K562 (cell line): ENCODE data around the gene TOR1A. TPM values are rescaled to one million over a fixed set of nuclear protein-coding genes. Genes with fewer than 3 reads are reported as not detected.

ENCODE experiments used
- AFF4 ChIP-seq: sonication (generic); formaldehyde crosslinking; IDR thresholded peaks from 2 replicates; pipeline ENCODE4 v1.8.0; 2023; ENCODE audit warnings: mild to moderate bottlenecking, missing genetic modification reagents
- CXXC5 ChIP-seq: fragments of 250-450 bp; sonication (Bioruptor Pico); IDR thresholded peaks from 2 replicates; pipeline ENCODE4 v1.8.0; 2022; ENCODE audit warnings: inconsistent platforms, mild to moderate bottlenecking, moderate library complexity
- FIP1L1 ChIP-seq: fragments of 200-400 bp; formaldehyde crosslinking; IDR thresholded peaks from 2 replicates; pipeline ENCODE4 v1.6.1; 2018; ENCODE audit warnings: mild to moderate bottlenecking, low read depth, low read length; ENCODE audit not compliant: poor library complexity, severe bottlenecking
- HOXB6 ChIP-seq: fragments of 250-450 bp; sonication (Bioruptor Pico); IDR thresholded peaks from 2 replicates; pipeline ENCODE4 v1.5.1; 2022; ENCODE audit warnings: mild to moderate bottlenecking, borderline replicate concordance
- IFI16 ChIP-seq: fragments of 250-450 bp; sonication (Bioruptor Pico); IDR thresholded peaks from 2 replicates; pipeline ENCODE4 v2.1.2; 2022; ENCODE audit warnings: mild to moderate bottlenecking, inconsistent platforms
- KHSRP ChIP-seq: fragments of 450-650 bp; IDR thresholded peaks from 2 replicates; pipeline ENCODE4 v1.6.1; 2017
- KLF13 ChIP-seq: fragments of 450-650 bp; IDR thresholded peaks from 2 replicates; pipeline ENCODE4 v1.6.1; 2016; ENCODE audit warnings: missing genetic modification characterization, low read depth, mild to moderate bottlenecking, missing compliant biosample characterization, moderate library complexity, borderline replicate concordance
- NBN ChIP-seq: fragments of 450-650 bp; IDR thresholded peaks from 2 replicates; pipeline ENCODE4 v1.6.1; 2016; ENCODE audit warnings: low read depth, mild to moderate bottlenecking
- NCOA6 ChIP-seq: fragments of 450-650 bp; IDR thresholded peaks from 2 replicates; pipeline ENCODE4 v1.6.1; 2017; ENCODE audit warnings: mild to moderate bottlenecking
- NFE2 ChIP-seq: IDR thresholded peaks from 2 replicates; pipeline ENCODE4 v1.6.1; 2014; ENCODE audit warnings: antibody characterized with exemption, low read depth
- NRF1 ChIP-seq, 2 experiments: fragments of 450-650 bp; IDR thresholded peaks in 1 of 2; conservative IDR thresholded peaks in 1 of 2; 2 replicates each; pipeline ENCODE4 v1.6.1; 2014; ENCODE audit warnings: mild to moderate bottlenecking in 2 of 2
- PYGO2 ChIP-seq: fragments of 450-650 bp; IDR thresholded peaks from 2 replicates; pipeline ENCODE4 v1.6.1; 2016; ENCODE audit warnings: mild to moderate bottlenecking, missing genetic modification characterization, moderate library complexity, missing compliant biosample characterization
- RCOR1 ChIP-seq, 2 experiments: IDR thresholded peaks; 2 replicates each; pipeline ENCODE4 v1.6.1; 2012; ENCODE audit warnings: low read depth in 2 of 2, low read length in 2 of 2, borderline replicate concordance in 1 of 2, improper control_type of control experiment in 1 of 2
- SRF ChIP-seq, 2 experiments: fragments of 250-450, 450-650 bp in 1 of 2; sonication (Bioruptor Pico) in 1 of 2; sonication (generic) in 1 of 2; formaldehyde crosslinking; IDR thresholded peaks; 2 replicates each; pipeline versions ENCODE4 v1.5.0 to v1.5.1; 2020 to 2022; ENCODE audit warnings: mild to moderate bottlenecking in 1 of 2, missing genetic modification reagents in 1 of 2
- TAF7 ChIP-seq: fragments of 450-650 bp; IDR thresholded peaks from 2 replicates; pipeline ENCODE4 v1.6.1; 2016; ENCODE audit warnings: missing genetic modification characterization, missing compliant biosample characterization
- TCF3 ChIP-seq: sonication (generic); formaldehyde crosslinking; IDR thresholded peaks from 2 replicates; pipeline ENCODE4 v1.4.0; 2020; ENCODE audit warnings: mild to moderate bottlenecking, missing genetic modification reagents
- ZFP36 ChIP-seq: fragments of 150-350 bp; IDR thresholded peaks from 2 replicates; pipeline ENCODE4 v1.6.1; 2018; ENCODE audit warnings: low read length, low read depth; ENCODE audit not compliant: partially characterized antibody
- ZNF431 ChIP-seq: sonication (generic); formaldehyde crosslinking; IDR thresholded peaks from 2 replicates; pipeline ENCODE4 v1.8.0; 2022; ENCODE audit warnings: mild to moderate bottlenecking, missing genetic modification reagents
- ZNF668 ChIP-seq: fragments of 250-450 bp; sonication (Bioruptor Pico); IDR thresholded peaks from 2 replicates; pipeline ENCODE4 v1.8.0; 2022; ENCODE audit warnings: mild to moderate bottlenecking, inconsistent platforms
- ZNF696 ChIP-seq: fragments of 250-450 bp; sonication (Bioruptor Pico); conservative IDR thresholded peaks from 2 replicates; pipeline ENCODE4 v1.4.0; 2020; ENCODE audit warnings: mild to moderate bottlenecking, moderate library complexity
- ZNF75A ChIP-seq: fragments of 450-650 bp; formaldehyde crosslinking; IDR thresholded peaks from 2 replicates; pipeline ENCODE4 v1.4.0; 2020; ENCODE audit warnings: mild to moderate bottlenecking
- ZNF77 ChIP-seq: fragments of 250-450 bp; sonication (Bioruptor Pico); IDR thresholded peaks from 2 replicates; pipeline ENCODE4 v1.5.0; 2020
- polyA plus RNA-seq, 8 experiments: library from polyadenylated mRNA; depleted of rRNA in 4 of 8; stranded (reverse) in 5 of 8; unstranded in 3 of 8; fragments of >200 nt; fragmentation: Nextera tagmentation in 2 of 8; fragmentation: Illumina TruSeq in 1 of 8; extraction: Ambion mirVana in 2 of 8; extraction: Trizol in 1 of 8; gene quantifications; 2 replicates each; pipeline versions ENCODE4 v1.2.1 to v1.2.3, GENCODE V29; 2011 to 2014; ENCODE audit warnings: inconsistent platforms in 1 of 8, missing spikeins in 1 of 8
- total RNA-seq, 7 experiments: library from RNA; depleted of rRNA in 6 of 7; stranded (reverse); fragments of >200 nt in 6 of 7; fragmentation: Illumina TruSeq in 2 of 7; extraction: Trizol in 2 of 7; gene quantifications; 2 replicates each; pipeline versions ENCODE4 v1.2.1 to v1.2.3, GENCODE V29; 2011 to 2021; ENCODE audit warnings: low replicate concordance in 1 of 7
- TF ChIP-seq, protein P1 (sequence below): fragments of 250-450 bp; sonication (Bioruptor Pico); IDR thresholded peaks from 2 replicates; pipeline ENCODE4 v1.4.0; 2020; ENCODE audit warnings: borderline replicate concordance

Gene TOR1A
- total and polyA plus RNA-seq, 9 of the 15 experiments (the other 6 are each of a cell fraction or from before 2014, with no cell fraction given): 4.5 to 85.8 (median 51.3) TPM

- TF ChIP-seq, protein P1, sequence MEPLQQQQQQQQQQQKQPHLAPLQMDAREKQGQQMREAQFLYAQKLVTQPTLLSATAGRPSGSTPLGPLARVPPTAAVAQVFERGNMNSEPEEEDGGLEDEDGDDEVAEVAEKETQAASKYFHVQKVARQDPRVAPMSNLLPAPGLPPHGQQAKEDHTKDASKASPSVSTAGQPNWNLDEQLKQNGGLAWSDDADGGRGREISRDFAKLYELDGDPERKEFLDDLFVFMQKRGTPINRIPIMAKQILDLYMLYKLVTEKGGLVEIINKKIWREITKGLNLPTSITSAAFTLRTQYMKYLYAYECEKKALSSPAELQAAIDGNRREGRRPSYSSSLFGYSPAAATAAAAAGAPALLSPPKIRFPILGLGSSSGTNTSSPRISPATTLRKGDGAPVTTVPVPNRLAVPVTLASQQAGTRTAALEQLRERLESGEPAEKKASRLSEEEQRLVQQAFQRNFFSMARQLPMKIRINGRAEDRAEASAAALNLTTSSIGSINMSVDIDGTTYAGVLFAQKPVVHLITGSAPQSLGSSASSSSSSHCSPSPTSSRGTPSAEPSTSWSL (CRISPR knock-in tag): no peak
- TF ChIP-seq HOXB6 (CRISPR knock-in tag) (0 out of 2 replicates have a peak, but pooled peaks have one; percentile 8), IFI16 (CRISPR knock-in tag) (no peak), ZNF668 (CRISPR knock-in tag) (no peak), NRF1 (conservative IDR thresholded peaks at IDR 0.05 in 1 of 2, IDR thresholded peaks at IDR 0.05 in 1 of 2) (peak; percentile 64 to 71), PYGO2 (no peak), FIP1L1 (peak; percentile 64), KLF13 (tag) (peak; percentile 94), NBN (peak; percentile 74; the same call in 1 of the 2 replicates), NFE2 (no peak), ZNF75A (CRISPR knock-in tag) (no peak), SRF (CRISPR knock-in tag; IDR thresholded peaks at IDR 0.05) (peak in 1 of 2 experiments; percentile 87; a peak in 2 of 4 replicates), CXXC5 (CRISPR knock-in tag) (peak; percentile 89), KHSRP (no peak), ZNF431 (no peak), AFF4 (peak; percentile 76; the same call in 1 of the 2 replicates), RCOR1 (IDR thresholded peaks at IDR 0.05; ENCODE audit: borderline replicate concordance in 1 of 2, low read depth in 2 of 2, low read length in 2 of 2) (peak in 1 of 2 experiments; percentile 51; a peak in 1 of 4 replicates), ZNF77 (CRISPR knock-in tag) (no peak), TCF3 (peak; percentile 51; the same call in 1 of the 2 replicates), NCOA6 (no peak), ZNF696 (CRISPR knock-in tag) (no peak), ZFP36 (no peak), TAF7 (tag) (peak; percentile 87)
These were observed at the start of gene TOR1A (continued) for GRCh38 chr9:129823935-129824601.
